Anterior cingulate cortex (tissue), 58 donors: ENCODE measurements around the gene OSTN.
"Not testable (repeated sequence)": the region's sequence is repeated elsewhere in the genome, so short reads cannot be mapped to it uniquely, and the experiment has no call there.

ENCODE experiments used
- DNase-seq, 58 donors: peaks; one replicate each; lab custom pipeline; 2025; lab: John Stamatoyannopoulos, UW

The OSTN gene

DNA sequence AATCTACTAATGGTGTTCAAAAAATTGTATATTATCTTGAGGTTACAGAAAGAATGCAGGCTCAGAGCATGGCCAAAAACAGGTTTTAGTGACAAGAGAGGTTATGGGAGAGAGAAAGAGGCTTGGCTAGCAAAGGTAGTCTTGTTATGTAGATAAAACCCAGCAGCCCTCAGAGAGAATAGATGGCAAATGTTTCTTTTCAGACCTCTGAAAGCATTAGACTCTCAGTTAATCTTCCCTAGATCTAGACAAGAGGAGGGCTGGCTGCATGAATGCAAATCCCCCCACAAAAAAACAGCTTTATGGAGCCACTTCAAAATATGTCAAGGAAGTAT lies 62.2 kb downstream of the OSTN start:
- DNase-seq: no peak

DNA sequence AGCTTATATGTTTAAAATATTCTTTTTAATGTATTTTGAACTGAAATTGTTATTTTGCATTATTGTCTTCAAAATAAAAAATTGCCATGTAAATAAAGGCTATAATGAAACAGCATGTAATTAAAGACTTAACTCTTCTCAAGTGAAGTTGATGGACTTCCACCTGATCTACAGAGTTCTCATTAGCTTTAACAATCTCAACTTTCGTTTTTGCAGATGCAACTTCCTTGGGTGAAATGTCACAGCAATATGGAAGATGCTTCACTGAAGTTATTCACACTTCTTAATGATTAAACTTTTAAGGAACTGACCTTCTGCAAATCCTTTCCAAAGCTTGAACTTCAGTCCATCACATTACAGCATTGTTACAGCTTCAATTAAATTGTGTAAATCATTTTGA lies 63.6 kb downstream of the OSTN start:
- no peak for DNase-seq

DNA sequence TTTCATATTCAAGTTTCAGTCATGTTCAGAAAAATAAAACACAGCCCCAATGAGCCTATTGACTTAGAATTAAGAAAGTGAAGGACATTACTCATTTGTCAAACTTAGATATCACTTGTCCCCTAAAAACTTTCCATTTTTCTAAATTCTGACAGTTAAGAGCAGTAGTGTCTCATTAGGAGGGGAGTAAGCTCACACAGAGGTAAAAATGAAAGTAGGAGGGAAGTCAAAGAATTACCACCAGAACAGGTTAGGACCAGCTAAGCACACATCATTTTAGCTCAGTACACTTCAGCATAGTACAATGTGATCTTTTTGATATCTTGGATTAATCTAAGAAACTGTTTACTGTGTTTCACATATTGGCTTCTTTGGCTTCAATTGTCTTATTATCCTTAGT lies 64.3 kb downstream of the OSTN start:
- DNase-seq: no peak

DNA sequence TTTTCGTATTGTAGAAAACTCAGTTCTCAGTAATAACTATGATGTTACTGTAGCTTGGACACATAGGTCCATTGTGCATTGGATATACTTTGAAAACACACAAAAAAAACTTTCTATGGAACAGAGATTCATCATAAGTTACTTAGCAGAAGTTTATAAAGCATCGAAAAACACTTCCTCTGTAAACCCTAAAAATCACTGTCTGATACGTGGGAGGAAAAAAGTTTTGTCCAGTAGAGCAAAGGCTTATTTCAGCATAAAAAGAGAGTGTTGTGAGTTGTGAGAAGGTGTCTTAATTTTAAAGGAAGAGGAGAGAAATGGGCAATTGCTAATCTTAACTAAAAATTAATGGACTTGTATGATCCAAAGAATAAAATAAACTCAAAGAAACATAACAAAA lies 64.8 kb downstream of the OSTN start:
- DNase-seq: no peak

DNA sequence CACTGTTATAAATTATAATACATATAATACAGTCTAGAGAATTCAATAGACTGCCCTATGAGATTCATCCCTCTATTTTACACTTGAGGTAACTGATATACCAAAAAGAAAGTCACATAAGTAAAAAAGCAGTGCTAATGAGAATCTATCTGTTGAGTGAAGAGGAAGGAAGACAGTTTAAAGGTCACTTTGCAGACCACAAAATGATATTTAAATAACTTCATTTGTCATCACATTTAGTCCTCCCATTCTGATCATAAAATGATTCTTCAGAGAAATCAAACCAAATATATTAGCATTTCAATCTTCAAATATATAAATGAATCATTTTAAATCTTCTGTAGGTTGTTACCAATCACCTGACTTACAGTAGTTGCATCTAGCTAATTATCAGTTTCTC lies 69.7 kb downstream of the OSTN start:
- no peak for DNase-seq

DNA sequence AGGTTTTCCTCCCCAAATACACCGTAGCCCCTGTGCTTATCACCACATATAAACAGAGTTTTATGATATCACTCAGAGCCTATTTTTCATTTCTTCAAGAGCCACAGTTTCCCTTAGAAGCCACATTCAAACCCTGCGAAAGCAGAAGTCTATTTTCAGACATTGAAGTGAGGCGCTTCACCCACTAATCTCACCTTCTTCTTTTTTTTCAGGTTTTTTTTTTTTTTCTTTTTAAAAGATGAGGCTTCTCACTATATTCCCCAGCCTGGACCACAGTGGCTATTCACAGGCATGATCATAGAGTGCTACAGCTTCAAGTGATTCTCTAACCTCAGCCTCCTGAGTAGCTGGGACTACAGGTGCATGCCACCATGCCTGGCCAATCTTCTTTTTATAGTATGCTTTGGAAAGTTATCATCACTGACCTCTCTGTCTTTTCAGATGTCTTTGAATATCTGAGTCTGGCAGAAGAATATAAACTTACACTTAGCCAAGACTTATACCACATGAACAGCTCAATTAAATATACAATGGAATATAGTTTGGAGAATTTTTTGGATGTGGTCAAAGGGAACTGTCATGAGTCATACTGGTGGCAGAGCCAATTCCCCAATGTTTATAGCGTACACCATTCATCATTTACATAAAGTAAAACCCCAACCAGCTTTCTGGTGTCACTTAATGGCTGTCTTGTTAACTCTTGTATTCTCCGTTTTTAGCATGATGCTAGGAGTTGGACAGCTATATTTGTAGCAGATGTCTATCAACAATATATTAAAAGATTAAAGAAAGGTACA lies 70.4 kb downstream of the OSTN start:
- no peak for DNase-seq

DNA sequence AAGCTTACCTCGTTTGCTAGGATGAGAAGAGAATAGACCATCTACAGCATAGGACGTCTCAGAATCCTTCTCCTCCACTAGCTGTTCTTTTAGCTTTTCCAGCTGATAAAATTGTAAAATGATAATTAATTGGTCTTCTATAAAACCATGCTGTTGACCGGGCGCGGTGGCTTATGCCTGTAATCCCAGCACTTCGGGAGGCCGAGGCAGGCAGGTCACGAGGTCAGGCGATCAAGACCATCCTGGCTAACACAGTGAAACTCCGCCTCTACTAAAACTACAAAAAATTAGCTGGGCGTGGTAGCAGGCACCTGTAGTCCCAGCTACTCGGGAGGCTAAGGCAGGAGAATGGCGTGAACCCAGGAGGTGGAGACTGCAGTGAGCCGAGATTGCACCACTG lies 76.2 kb downstream of the OSTN start:
- DNase-seq: not testable (repeated sequence)

DNA sequence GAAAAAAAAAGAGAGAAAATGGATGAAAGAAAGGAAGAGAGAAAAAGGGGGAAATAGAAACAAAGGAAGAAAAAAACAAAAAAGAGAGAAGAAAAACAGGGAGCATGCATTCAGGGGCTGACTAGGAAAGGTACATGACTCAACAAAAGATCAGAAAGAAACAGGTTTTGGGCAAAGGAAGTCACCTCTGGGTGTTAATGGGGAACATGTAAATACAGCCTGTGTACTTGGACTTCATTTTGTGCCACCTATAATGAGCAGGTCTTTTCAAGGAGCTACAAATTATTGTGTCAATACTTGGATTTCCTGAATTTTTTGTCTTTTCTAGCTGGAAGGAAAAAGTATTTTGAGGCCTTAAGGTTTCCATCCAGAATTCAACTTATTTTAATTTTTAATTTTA lies 76.7 kb downstream of the OSTN start:
- DNase-seq: no peak

DNA sequence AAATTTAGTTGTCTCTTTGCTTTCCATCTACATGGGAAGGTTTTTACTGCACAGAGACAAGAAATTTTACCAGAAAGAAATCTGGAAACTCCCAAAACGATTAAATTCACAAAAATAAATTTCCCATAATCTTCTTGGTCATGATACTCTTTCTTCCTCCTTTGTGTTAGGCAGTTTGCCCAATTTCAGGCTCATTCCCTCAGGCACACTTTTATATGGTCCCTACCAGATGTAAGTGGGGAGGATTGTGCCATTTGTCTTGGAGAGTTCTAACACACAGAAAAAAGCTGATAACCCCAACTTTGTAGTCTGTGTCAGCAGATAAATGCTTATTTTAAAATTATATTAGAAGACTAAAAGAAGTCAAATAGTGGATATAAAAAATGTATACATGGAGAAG lies 81.1 kb downstream of the OSTN start:
- no peak for DNase-seq

DNA sequence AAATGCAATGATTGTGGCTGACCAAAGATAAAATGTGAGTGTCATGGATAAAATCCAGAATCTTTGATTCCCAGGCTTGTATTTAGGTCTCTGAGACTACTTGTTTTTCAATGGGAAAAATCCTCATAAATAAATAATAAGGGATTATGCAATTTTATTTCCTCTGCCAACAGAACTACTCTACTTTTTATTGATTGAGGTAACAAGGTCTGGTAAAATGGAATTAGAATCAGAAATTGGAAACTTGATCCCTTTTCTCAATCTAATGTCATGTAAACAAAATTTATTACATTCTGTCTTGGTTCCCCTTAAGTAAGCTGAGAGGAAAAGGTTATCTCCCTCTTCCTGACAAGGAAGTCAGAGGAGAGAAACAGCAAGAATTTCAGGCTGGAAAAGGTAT lies 81.8 kb downstream of the OSTN start:
- DNase-seq: no peak

DNA sequence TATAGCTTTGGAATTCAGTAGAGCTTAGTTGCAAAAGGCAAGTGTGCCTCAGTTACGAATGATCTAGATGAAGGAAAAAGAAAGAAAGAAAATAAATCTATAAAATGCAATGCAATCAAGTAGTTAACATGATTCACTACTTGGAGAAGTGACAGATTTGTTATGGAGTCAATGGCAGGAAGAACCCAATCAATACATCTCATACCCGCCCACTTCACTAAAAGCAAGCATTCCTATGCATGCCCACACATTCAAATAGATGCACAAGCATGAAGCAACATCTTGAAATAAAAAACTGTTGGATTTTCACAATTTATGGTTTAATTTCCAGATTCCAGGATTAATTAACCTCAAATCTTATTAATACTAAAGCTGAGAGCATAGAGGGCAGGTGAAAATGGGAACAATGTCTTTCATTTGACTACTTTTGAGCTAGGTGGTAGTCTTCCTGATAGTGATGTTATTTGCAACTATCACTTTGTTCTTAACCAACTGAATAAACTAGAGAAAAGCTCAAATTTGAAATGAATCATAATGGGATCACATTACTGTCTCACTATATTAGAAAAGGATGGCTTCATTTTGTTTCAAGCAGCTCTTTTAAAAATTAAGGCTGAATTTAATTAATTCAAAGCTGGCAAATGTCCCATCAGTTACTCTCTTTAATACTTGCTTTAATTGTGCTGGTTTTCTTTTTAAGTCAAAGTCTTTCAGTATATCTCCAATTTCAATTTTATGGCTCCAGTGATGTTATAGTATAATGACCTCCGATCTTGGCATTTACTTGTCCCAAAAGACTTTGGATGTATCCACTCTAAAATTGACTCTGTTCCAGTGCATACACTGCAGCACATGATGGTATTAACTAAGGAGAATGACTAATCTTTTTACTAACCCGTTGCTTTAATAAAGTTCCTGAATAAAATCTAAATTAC lies 83.5 kb downstream of the OSTN start:
- DNase-seq: no peak

DNA sequence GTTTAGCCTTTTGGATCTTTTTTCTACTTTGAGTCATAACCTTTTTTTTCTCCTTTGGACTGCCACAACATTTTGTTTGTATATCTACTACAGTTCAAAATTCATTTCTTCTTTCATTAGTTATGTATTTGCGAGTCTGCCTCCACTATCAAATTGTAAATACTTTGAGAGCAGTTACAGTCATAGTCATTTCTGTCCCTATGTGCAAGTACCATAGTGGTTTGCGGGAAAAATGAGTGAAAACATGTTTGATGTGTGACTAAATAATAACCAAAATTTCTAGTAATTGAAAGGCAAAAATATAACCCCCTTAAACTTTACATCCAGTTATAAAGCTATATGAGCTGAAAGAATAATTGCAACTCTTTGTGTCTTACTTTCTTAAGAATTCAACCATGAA lies 84.4 kb downstream of the OSTN start:
- DNase-seq: no peak

DNA sequence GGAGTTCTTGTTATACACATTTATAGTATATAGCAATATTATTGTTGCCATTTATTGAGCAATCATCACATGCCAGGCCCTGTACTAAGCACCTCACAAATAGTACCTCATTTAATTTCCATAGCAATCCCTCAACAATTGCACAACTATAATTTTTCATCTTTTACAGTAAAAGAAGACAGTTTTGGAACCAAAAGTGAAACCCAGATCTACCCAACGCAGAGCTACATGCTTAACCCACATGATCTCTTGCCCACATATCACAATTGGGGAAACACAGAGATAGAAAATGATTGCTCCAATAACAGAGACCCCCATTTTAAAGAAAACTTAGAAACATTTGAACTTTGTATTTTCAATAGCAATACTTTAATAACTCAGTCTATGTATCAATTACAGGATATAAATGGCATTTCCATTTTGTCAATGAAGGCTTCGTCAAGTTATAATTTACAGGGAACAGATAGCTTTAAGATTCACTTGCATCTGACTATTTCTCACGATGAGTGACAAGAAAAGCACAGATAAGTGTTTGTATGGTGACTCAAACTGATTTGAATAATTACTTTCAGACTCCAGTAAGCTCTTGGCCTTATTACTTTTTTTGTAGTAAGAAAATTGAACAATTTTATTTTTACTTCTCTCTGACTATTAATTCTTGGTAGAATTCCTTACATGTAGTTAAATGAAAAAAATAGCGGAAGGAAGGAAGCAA lies 91.4 kb downstream of the OSTN start:
- no peak for DNase-seq

DNA sequence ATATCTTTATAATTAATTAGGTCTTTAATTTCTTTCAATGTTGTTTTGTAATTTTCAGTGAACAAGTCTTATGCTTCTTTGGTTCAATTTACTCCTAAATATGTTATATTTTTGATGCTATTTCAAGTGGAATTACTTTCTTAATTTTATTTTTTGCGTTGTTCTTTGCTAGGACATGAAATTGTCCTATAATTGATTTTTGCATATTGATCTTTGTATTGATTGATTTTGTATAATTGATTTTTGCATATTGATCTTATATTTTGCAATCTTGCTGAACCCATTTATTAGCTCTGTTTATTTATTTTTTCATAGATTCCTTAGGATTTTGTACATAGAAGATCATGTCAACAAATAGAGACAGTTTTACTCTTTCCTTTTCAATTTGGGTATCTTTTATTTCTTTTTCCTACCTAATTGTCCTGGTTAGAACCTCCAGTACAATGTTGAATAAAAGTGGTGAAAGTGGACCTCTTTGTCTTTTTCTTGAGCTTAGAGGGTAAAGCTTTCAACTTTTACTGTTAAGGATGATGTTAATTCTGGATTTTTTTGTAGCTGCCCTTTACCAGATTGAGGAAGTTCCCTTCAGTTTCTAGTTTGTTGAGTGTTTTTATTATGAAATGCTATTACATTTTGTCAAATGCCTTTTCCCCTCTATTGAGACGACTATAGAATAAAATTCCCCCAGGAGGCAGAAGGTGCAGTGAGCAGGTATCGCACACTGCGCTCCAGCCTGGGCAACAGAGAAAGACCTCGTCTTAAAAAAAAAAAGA lies 93.4 kb downstream of the OSTN start:
- DNase-seq: no peak

DNA sequence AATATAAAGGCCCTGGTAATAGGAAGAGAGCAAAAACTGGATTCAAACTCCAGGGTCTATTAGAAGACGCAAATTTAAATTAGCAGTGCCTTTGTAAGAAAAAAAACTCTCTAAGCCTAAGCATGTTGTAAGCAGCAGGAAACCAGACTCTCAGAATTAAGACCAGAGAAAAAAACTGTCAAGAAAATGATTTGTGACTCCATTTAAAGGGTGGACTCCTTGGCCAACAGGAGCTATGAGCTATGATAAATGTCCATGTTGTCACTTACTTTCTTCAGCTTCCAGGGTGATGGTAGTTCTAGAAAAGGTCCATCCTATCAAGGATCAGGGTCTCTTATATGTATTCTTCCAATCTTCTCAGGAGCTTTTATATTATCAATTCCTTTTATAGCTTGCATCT lies 95.2 kb downstream of the OSTN start:
- no peak for DNase-seq

DNA sequence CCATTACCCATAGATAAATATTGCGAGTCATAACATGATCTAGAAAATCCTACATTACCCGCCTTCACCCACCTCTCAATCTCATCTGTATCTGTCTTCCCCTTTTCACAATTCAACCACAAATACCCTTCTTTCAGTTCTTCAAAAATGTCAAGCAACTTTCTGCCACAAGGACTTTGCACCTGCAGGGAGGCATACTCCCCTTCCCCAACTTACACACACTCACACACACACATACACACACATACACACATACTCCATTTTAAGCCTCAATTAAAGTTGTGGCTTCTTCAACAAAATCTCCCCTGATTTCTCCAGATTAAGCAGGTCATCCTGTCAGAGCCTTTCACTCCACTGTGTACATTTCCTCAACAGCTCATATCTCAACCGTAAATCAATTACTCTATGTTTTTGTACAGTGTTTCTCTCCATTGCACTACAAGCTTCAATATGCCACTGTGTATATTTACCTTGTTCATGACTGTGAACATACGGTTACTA lies 97.0 kb downstream of the OSTN start:
- DNase-seq: no peak

DNA sequence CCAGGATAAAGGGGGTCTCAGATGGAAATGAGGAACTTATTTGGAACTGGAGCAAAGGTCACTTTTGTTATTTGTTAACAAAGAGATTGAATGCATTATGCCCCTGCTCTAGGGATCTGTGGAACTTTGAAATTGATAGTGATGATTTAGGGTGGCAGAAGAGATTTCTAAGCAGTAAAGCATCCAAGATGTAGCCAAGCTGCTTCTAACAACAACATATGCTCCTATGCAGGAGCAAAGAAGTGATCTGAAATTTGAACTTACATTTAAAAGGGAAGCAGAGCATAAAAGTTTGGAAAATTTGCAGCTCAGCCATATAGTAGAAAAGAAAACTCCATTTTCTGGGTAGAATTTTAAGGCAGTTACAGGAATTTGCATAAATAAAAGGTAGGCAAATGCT lies 99.8 kb downstream of the OSTN start:
- no peak for DNase-seq

DNA sequence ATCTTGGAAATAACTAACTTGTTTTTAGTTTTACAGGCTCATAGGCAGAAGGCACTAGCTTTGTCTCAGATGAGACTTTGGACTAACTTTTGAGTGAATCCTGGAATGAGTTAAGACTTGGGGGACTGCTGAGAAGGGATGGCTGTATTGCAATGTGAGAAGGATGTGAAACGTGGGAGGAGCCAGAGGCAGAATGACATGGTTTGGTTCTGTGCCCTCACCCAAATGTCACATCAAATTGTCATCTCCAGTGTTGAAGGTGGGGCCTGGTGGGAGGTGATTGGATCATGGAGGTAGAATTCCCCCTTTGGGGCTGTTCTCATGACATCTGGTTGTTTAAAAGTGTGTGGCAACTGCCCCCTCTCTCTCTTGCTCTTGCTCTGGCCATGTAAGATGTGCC lies 101.4 kb downstream of the OSTN start:
- no peak for DNase-seq

DNA sequence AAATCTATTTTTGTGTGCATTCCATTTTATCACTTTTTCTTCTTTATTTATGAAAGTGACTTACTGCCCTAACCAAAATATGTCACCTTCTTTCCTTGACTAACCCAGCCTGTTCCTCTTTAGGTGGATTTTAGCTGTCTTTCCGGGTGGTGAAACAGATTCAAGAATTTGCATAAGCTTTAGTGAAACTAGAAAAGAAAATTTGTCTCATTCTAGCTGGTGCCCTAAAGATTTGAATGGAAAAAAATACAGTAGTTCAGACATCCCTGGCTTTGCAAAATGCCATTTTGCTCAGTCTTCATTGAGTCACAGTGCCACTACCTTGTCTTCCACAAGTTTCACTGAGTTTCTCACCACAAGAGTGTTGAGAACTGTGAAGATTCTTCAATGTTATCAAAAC lies 102.0 kb downstream of the OSTN start:
- DNase-seq: no peak

DNA sequence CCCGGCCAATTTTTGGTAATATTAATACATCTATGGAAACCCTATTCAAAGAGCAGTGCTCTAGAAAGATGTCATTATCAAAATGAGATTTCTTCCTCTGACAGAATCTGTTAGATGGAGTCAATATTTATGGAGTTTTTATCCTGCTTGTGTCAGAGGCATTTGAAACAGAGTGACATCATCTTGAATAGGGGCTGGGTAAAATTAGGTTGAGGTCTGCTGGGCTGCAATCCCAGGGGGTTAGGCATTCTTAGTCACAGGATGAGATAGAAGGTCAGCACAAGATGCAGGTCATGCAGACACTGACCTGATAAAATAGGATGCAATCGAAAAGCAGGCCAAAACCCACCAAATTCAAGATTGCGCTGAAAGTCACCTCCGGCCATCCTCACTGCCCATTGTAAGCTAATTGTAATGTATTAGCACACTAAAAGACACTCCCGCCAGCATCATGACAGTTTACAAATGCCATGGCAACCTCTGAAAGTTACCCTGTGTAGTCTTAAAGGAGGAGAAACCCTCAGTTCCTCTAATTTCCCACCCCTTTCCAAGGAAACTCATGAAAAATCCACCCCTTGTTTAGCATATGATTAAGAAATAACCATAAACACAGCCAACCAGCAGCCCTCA lies 102.9 kb downstream of the OSTN start:
- no peak for DNase-seq
